HG03025 (cell line): ENCODE data around the gene ASPDH.

ENCODE experiments used
- ATAC-seq: cut with Tn5 transposase; IDR thresholded peaks from one replicate; pipeline ENCODE4 v1.9.1; 2021; ENCODE audit warnings: mild to moderate bottlenecking, moderate library complexity; ENCODE audit not compliant: unreplicated experiment, low FRiP score

Gene ASPDH

GRCh38 chr19:50513746-50514345, at the start of gene ASPDH:
Gene ASPDH (minus strand): TSS chr19:50513913. CDS start chr19:50513823, 90 bp downstream.
- ATAC-seq = no peak

- ATAC-seq = no peak
Observed at GRCh38 chr19:50562996-50563395, 49.3 kb upstream of the ASPDH start.

GRCh38 chr19:50562329-50562728, 48.6 kb upstream of the ASPDH start:
- no peak for ATAC-seq

- no peak for ATAC-seq
Observed at GRCh38 chr19:50559636-50560035, 45.9 kb upstream of the ASPDH start.

GRCh38 chr19:50558449-50558848, 44.7 kb upstream of the ASPDH start:
- no peak for ATAC-seq

GRCh38 chr19:50558039-50558438, 44.3 kb upstream of the ASPDH start:
- no peak for ATAC-seq

- no peak for ATAC-seq
Observed at GRCh38 chr19:50557009-50557613, 43.4 kb upstream of the ASPDH start.

GRCh38 chr19:50556282-50557008, 42.7 kb upstream of the ASPDH start:
- no peak for ATAC-seq

- no peak for ATAC-seq
Observed at GRCh38 chr19:50555450-50556281, 42.0 kb upstream of the ASPDH start.

- no peak for ATAC-seq
Observed at GRCh38 chr19:50555033-50555432, 41.3 kb upstream of the ASPDH start.

GRCh38 chr19:50554212-50554611, 40.5 kb upstream of the ASPDH start:
- no peak for ATAC-seq

GRCh38 chr19:50553134-50553703, 39.5 kb upstream of the ASPDH start:
- ATAC-seq = no peak

GRCh38 chr19:50552540-50552939, 38.8 kb upstream of the ASPDH start:
- no peak for ATAC-seq

GRCh38 chr19:50551715-50552187, 38.0 kb upstream of the ASPDH start:
- ATAC-seq = no peak

GRCh38 chr19:50551034-50551714, 37.5 kb upstream of the ASPDH start:
- no peak for ATAC-seq

GRCh38 chr19:50550594-50550966, 36.9 kb upstream of the ASPDH start:
- no peak for ATAC-seq

- no peak for ATAC-seq
Observed at GRCh38 chr19:50549927-50550593, 36.3 kb upstream of the ASPDH start.

- ATAC-seq = no peak
Observed at GRCh38 chr19:50549059-50549926, 35.6 kb upstream of the ASPDH start.
